ENCODE data around the gene SETD7.

DNA sequence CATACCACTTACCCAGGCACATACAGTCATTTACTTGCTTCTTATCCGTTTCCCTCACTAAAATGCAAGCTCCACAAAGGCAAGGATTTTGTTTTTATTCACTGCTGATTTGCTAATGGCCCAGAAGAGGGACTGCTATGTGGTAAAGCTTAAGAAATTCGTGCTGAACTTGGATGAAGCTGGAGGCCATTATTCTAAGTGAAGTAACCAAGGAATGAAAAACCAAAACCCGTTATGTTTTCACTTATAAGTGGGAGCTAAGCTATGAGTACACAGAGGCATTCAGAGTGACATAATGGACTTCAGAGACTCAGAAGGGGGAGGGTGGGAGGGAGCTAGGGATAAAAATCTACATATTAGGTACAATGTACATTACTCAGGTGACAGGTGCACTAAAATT is 54.9 kb downstream of the SETD7 start:
- TF ChIP-seq POLR2A (IDR thresholded peaks at IDR 0.05; ENCODE audit: low read depth, low read length) (no peak), POLR2AphosphoS5 (IDR thresholded peaks at IDR 0.05; ENCODE audit: low read depth, low read length) (no peak)
